Esophagus squamous epithelium (tissue), 4 donors: Measurements from ENCODE around the gene MAP7D1.

Experiments used
- CTCF ChIP-seq, 6 experiments: fragments of 450-650 bp in 4 of 6; fragments of 200-600 bp in 2 of 6; sonication (generic) in 2 of 6; IDR thresholded peaks; one replicate each; pipeline ENCODE4 v1.5.1; 2016 to 2019; ENCODE audit warnings: antibody characterized with exemption in 6 of 6, mild to moderate bottlenecking in 4 of 6, moderate library complexity in 4 of 6
- POLR2A ChIP-seq, 4 donors: fragments of 450-650 bp; IDR thresholded peaks; one replicate each; pipeline ENCODE4 v1.6.1; 2017; ENCODE audit warnings: antibody characterized with exemption in 4 of 4, mild to moderate bottlenecking in 4 of 4, moderate library complexity in 3 of 4

DNA sequence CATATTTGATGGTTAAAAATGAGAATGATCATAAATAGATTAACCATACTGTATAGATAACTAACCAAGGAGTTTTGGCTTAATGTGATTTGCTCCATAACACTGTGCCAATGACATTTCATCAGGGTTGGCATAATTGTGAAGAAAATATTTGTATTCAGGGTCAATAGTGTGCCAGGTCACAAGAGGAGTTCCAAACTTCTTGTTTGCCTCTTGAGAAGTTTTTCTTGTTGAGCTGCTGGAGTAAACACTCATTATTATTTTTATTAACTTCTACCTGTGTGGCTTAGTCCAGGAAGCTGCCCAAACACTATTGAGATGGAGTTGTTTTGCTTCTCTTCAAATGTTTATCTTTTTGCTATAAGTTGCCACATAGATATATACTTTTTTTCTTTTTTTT, 7.5 kb downstream of the MAP7D1 start:
- TF ChIP-seq CTCF (IDR thresholded peaks at IDR 0.05): no peak
- no peak for TF ChIP-seq POLR2A (IDR thresholded peaks at IDR 0.05)
